Coronary artery (tissue), 2 donors: Measurements from ENCODE around the gene PATJ.
A peak's percentile ranks its signal among the peaks of the same experiment; 100 is the strongest.

ENCODE experiments used
- DNase-seq: peaks from one replicate; pipeline ENCODE4 v3.0.0-alpha.2; 2017; ENCODE audit warnings: low spot score
- H3K27ac ChIP-seq, 2 donors: fragments of 200-600 bp; sonication (generic); one replicate each; pipeline ENCODE4 v1.5.1; 2016 to 2019
- H3K4me3 ChIP-seq: fragments of 200-600 bp; sonication (generic); 2 replicates; pipeline ENCODE4 v1.5.1; 2016; ENCODE audit warnings: mild to moderate bottlenecking, moderate library complexity
- CTCF ChIP-seq: fragments of 200-600 bp; sonication (generic); IDR thresholded peaks from one replicate; pipeline ENCODE4 v1.5.1; 2019; ENCODE audit warnings: antibody characterized with exemption

The PATJ gene

DNA sequence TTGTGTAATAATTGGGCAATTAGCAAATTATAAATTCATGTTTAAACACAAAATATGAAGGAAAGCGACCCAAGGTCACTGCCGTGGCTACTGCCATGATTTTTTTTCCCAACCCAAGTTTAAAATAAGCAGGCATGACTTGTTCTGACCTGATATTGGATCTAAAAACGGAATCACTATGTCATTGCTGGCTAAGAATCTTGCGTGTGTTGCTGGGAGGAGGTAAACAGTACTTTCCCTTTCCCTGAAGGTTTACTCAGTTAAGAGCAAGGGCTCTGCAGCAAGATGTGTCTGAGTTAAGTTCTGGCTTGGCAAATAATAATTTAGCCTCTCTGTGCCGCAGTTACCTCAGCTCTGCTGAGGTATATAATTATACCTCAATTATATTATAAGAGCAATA, 326.7 kb downstream of the PATJ start:
- no peak for TF ChIP-seq CTCF
- no peak for DNase-seq
- peak overlapping the region; percentile 67 to 90 for H3K27ac ChIP-seq
- peak overlapping the region; percentile 18 for H3K4me3 ChIP-seq

DNA sequence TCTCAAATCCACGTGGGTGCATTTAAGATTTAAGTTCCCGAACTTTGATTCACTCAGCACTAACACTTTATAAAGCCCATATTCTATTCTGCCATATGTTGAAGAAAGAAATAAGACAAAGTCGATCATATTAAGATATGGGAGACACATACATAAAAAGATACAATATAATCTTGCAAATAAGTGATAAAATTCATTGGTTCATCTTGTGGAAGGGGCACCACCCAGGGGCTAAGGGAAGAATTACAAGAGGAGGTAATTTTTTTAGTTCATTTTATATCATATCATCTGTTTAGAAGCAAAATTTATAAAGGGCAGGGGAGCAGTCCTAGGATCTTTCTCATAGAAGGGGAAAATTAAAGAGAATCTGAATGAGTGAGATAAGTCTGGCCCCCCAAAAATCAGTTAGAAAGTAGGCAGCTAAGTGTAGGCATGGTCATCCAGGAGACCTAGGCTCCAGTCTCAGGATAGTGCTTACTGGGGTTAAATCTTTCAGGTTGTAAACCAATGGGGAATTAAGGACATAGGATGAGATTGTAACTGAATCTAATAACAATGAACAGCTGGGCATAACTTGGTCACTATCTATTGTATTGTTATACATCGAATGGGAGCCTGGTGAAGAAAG, 328.2 kb downstream of the PATJ start:
- Histone ChIP-seq H3K27ac (no peak overlapping the region), H3K4me3 (no peak overlapping the region)
- TF ChIP-seq CTCF = no peak
- no peak for DNase-seq

- Histone ChIP-seq H3K4me3 (no peak overlapping the region), H3K27ac (no peak overlapping the region)
- no peak for DNase-seq
- TF ChIP-seq CTCF = no peak
Observed at GRCh38 chr1:62071695-62072094, 329.4 kb downstream of the PATJ start.

DNA sequence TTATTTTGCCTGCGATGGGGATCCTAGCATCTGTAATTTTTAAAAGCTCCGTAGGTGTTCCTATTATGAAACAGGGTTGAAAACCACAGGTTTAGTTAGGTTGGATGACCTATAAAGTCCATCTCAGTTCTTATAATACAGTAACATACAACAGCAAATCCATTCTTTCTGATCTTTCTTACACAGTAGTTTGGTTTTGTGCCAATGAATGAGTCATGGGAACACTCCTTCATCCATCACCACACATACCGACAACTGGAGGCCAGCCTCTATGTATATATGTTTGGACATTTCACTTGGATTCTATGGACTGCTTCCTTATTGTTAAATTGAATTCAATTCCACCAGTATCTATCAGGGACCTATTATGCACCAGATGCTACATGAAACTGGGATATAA, 334.0 kb downstream of the PATJ start:
- Histone ChIP-seq H3K27ac (no peak overlapping the region), H3K4me3 (no peak overlapping the region)
- no peak for TF ChIP-seq CTCF
- DNase-seq = no peak

- H3K27ac ChIP-seq = no peak overlapping the region
- TF ChIP-seq CTCF = no peak
- no peak for DNase-seq
- H3K4me3 ChIP-seq = no peak overlapping the region
Observed at GRCh38 chr1:62077821-62078220, 335.5 kb downstream of the PATJ start.

- peak; percentile 82 for TF ChIP-seq CTCF
- no peak for DNase-seq
Observed at GRCh38 chr1:62082456-62083363, 340.4 kb downstream of the PATJ start.

More at GRCh38 chr1:62082456-62083363, 340.4 kb downstream of the PATJ start:
- Histone ChIP-seq H3K27ac (no peak overlapping the region), H3K4me3 (no peak overlapping the region)
